ENCODE data around the gene LRRN4CL.
"Not testable (repeated sequence)": the region's sequence is repeated elsewhere in the genome, so short reads cannot be mapped to it uniquely, and the experiment has no call there.

Gene LRRN4CL

DNA sequence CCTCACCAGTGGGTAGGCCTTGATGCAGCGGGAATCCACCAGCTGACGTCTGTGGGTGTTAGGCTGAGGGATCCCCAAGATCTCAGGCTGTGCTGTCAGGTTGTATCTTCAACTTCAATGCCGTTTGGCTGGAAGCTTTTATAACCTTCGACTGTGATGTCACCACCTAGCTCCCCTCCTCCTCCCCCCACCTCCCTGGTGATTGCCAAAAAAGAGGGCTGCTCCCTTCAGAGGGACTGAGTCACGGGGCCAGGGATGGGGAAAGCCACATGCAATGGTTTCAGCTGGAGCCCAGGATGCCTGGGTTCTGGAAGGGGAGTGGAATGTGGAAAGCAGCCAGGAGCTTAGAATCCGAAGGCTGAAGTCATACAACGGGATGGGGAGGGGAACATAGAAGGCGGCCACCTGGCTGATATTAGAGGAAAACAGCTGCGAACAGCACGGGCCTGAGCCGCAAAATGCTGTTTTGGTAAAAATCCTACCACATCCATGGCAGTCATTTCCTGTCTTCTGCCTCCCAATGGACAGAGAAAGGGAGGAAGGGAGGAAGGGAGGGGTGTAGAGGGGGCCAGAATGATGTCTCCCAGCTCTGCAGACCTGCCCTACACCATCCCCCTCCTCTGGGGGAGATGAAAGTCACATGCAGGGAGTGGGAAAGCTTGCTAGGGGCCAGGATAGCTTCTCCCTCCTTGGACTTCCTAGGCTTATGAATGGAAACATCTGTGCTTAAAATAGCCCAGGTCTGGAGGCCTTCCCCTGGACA lies at the start of gene LRRN4CL:
TSS of gene LRRN4CL (minus strand) at position 110 of the 763 bp plus-strand sequence. CDS start 1,022 bp downstream, outside the sequence.
- DNase-seq = no peak

DNA sequence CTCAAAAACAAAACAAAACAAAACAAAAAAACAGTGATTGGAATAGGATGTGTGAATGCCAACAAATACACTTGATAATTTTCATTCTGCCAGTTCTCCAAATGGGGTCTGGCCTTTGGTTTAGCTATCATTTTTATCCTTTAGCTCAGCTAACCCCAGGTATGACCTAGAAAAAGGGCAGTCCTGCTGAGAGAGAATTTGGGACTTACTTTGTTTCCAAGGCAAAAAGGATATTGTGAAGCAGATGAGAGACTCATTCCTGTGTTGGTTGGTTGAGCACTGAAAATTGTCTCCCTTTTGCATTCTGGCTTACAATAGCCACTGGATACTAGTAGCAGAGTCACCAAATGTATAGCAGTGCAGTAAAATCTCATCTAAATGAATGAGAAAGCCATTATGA lies 47.9 kb upstream of the LRRN4CL start:
- DNase-seq = no peak

DNA sequence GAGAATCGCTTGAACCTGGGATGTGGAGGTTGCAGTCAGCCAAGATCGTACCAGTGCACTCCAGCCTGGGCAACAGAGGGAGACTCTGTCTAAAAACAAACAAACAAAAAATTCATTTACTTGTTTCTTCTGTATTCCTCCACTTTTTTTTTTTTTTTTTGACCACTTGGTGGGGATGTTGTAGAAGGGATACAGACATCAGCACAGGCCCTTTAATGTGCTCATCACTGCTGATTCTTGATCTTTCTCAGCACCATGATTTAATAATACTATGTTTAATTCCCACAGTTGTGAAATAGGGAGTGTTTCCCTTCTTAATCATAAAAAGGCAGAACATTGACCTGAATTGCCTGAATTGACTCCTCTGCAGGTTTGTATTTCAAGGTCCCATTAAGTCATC lies 43.5 kb upstream of the LRRN4CL start:
- peak; percentile 55 to 63 for DNase-seq

DNA sequence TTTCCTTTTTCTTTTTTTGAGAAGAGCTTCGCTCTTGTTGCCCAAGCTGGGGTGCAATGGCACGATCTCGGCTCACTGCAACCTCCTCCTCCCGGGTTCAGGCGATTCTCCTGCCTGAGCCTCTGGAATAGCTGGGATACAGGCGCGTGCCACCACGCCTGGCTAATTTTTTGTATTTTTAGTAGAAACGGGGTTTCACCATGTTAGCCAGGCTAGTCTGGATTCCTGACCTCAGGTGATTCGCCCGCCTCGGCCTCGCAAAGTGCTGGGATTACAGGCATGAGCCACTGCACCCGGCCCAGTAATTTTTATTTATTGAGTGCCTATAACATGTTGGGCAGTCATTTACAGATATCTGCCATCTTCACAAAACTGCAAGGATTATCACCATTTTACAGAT lies 40.7 kb upstream of the LRRN4CL start:
- not testable (repeated sequence) for DNase-seq

DNA sequence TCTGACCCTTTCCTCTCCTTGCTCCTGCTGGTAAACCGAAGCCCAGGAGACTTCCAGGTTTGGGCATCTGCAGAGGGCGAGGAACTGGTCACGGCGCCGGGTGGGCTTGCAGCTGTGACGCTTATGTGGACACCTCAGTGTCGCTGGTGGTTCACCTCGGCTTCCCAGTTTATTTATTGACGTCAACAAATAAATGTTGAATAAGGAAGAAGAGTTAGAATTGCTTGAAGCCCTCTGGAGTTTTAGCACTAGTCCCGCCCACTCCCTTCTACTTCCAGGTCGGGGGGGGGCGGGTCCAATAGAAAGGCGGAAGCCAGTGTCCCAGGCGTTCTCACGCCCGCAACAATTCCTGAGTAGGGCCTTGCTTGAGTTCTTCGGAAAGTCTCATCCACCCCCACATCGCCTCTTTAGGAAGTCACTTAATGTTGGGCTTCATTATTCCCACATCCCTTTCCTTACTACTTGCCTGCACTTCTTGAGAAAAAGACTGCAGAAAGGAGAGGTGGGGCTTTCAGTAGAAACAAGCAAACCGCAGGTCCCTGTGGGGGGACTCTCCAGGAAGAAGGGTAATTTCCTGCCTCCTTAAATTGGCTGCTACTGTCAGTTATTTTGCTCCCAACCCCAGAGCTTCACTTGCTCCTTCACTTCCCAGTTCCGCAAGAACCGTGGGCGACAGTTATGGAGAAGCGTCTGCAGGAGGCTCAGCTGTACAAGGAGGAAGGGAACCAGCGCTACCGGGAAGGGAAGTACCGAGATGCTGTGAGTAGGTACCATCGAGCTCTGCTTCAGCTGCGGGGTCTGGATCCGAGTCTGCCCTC lies 39.0 kb upstream of the LRRN4CL start, which contains the start of gene TTC9C:
TSS of gene TTC9C (plus strand) at position 316 of the 818 bp plus-strand sequence. CDS start at position 679, 363 bp downstream.
- DNase-seq = peak; percentile 92 to 93

DNA sequence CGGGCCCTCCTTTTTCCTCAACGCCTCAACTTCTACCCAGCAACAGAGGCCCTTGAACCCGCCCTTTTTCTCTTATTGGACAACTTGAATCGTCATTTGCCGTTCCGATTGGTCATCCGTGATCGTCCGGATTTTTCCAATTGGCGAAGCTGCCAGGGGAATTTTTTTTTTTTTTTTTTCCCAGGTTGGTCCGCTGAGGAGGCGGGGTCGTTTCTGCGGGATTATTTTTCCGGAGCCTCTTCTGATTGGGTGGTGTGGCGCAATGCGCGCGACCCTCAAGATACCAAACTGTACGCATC lies 38.5 kb upstream of the LRRN4CL start:
- DNase-seq = peak; percentile 96 to 98

DNA sequence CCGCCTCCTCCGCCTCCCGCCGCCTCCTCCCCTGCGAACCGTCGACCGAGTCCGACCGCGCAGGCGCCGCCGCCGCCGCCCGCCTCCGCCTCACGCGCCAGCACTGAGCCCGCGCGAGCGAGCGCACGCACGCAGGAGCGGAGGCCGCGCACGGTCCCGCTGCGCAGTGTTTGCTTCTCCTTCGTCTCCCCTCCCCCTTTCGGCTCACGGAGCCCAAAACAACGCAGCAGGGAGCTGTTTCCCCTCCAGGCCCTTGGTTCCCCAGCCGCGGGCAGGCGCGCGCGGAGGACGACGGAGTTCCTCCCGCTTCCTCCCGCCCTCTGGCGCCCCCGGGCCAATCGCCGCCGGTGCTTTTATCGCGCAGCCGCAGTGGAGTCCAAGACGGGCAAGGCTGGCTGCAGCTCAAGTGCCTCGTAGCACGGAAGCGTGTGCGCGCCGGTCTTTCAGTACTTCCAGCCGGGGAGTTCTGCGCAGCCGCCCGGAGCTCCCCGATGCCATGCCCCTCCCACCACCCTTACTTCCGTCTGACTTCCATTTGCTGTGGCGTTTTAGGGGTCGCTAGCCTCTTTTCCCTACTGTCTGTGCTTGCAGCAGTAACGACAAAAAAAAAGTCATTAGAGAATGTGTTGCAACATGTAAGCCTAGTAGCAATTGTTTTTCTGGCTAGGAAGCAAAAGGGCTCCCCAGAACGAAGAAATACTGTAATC lies 38.0 kb upstream of the LRRN4CL start, which contains the start of gene HNRNPUL2:
TSS of gene HNRNPUL2 (minus strand) at position 293 of the 707 bp plus-strand sequence. CDS start 301 bp downstream, outside the sequence.
- DNase-seq = peak; percentile 98 to 99

DNA sequence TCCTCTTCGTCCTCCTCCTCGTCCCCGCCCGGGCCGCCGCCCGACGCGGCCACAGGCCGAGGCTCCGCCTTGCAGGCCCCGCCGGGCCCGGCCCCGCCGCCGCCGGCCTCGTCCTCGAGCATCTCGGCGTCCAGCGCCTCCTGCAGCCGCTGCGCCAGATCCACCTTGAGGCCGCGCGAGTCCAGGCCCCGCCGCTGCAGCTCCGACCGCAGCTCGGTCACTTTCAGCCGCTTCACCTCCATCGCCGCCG lies 37.5 kb upstream of the LRRN4CL start:
- DNase-seq = no peak

DNA sequence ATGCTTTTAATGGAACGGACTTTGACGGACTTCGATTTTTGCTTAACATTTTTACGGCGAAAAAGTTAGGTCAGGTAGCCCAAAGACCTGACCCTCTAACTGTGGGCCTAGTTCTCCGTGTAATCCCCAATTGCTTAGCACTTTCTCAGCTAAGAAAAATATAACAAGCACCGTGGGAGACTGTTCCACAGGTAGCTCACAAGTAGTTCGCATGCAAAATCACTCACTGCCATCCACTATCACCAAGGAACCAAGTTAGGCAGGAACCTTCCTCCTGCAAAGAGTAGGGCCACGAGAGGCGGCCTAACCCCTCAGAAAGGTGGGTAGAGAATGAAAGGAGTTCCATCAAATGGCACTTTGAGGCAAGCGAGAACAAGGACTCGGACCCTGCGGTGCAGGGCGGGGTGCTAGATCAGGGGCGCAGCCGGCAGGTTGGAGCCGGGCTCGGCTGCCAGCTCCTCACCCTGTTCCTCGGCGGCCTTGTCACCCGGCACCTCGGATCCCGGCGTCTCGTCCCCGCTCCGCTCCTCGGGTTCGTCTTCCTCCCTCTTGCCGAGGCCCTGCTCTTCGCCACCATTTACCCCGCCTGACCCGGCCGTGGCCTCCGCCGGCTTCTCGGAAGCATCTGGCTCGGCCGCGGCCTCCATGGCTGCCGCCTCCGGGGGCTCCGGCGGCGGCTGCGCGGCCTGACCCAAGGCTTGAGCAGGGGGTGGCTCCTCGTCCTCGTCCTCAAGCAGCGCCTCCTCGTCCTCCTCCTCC lies 37.0 kb upstream of the LRRN4CL start:
- DNase-seq = no peak

DNA sequence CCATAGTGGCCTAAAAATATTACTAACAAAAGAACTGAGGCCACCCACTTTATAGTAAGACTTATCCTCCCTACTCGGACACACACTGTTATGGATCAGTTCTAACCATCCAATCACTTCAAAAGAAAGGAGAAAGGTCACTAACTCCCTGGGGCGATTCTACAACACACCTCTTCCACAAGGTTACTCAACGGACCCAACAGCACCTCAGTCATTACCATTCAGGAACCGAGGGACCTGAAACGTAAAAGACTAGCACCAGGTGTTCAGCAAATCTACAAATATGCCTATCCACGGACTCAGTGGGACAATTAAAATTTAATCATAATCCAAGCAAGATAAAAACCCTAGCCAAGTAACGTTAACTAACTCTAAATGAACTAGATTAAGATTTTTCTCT lies 36.3 kb upstream of the LRRN4CL start:
- no peak for DNase-seq

DNA sequence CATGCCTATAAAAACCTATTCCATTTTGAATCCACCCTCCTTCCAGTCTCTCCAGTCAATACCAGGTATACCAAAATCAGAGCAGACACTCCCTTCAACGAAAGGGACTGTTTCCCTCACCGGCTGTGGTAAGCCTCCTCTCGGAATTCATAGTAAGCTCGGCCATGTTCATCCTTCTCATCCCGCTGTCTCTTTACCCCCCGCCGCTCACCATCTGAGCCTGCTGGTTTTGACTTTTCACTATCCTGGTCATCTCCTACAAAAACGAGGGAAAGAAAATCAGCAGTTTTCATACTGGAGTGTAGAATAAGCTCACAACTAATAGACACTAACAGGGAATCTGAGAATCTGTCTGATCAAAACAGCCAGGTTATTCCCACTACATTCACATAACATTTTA lies 34.8 kb upstream of the LRRN4CL start:
- no peak for DNase-seq

DNA sequence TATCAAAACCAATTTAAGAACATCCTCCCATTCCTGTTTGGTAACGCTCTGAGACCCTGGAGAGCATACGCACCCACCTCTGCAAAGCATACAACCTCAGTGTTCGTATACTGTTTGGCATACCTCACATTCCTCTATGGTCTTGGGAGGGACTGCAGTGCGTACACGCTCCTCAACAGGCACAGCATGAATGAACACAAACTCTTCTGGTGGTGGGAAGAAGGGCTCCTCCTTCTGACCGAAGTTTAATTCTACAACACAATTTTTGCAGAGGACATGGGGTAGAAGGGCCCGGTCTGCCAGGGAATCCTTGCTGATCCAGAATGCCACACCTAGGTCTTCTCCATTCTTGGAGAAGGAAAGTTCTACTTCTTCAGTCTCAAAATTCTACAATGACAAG lies 32.7 kb upstream of the LRRN4CL start:
- DNase-seq = peak; percentile 56 to 77

DNA sequence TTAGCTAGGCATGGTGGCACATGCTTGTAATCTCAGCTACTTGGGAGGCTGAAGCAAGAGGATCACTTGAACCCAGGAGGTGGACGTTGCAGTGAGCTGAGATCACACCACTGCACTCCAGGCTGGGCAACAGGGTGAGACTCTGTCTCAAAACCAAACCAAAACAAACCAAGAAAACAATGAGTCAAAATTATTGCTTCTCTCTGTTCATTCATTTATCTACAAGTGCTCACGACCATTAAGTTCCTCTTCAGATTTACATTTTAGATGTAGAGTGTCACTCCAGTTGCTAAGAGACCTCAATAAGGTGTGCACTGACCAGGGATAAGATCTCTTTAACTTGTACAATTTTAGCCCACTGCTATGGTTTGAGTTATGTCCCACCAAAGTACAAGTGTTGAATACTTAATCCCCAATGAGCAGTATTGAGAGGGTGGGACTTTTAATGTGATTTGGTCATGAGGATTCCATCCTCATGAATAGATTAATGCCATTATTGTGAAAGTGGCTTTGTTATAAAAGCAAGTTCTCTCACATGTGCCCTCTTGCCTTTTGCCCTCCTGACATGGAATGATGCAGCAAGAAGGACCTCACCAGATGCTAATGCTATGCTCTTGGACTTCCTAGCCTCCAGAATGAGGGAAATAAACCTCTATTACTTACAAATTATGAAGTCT lies 30.1 kb upstream of the LRRN4CL start:
- no peak for DNase-seq

DNA sequence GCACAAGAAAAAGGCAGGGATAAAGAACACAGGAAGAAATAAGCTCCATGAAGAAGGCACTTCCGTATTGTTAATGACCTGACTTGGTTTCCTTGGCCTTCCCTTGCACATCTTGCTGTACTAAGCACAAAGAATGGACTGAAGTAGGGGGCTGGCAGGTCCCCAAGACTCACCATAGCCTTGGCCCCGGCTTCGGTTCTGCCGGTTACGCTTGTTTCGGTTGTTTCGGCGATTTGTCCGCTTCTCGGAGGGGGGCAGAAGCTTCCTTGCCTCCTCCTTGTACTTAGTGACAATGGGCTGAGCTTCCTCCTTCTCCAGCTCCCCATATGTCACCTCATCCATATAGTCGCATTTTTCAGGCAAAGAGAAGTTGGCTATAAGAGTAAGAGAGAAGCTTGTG lies 27.5 kb upstream of the LRRN4CL start:
- DNase-seq = no peak

DNA sequence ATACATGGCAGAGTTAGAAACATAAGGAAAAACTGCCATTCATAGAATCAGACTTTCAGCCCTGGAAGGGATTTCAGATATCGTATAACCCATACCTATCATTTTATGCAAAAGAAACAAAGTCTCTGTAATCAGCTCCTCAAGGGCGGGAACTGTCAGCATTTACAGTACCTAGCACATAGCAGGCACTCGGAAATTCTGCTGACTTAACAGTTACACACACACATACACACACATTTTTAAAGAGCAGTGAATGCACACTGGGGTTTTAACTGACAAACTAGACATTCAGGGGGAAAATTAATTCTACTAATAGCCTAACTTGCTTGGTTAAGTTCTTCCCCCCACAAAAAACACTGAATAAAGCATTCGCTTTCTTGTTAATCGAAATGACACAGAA lies 26.9 kb upstream of the LRRN4CL start:
- no peak for DNase-seq

DNA sequence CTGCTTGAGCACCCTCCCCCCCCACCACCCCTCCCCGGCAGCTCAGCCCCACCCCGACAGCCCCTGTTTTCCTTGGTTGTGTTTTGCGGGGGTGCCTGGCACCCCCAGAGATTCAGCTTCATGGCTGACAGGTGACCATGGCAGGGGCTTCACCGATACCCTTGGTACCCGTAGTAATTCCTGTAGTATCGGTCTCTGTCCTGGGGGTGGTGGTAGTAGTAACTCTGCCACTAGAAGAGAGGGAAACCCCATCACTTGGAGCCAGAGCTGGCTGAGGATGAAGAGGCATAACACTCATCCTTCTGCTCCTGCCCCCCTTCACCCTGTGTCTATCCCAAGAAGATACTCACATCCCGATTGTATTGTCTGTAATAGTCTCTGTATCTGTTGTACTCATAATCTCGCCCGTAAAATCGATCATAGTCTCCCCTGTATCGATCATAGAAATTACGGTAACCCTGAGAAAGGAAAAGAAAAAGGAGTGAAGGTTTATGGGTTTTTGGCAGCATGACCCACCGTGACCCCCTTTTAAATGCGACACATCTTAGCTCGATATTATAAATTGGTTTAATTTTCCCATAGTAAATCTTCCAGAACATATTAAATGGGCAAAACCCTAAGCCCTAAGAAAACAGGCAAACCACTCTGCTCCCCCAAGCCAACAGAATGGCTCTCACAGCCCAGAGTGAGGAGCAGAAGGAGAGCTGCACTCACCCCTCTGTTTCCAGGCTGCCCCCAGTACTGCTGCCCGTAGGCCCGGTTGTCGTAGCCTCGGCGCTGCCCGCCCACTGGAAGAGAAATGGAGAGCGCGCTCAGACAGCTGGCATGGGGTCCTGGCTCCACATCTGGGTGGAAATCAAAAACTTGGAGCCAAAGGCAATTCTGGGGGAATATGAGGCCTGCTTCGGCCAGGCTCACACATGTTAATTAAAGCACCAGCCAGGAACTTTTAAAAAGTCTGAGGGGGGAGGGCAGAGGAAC lies 26.1 kb upstream of the LRRN4CL start:
- no peak for DNase-seq

DNA sequence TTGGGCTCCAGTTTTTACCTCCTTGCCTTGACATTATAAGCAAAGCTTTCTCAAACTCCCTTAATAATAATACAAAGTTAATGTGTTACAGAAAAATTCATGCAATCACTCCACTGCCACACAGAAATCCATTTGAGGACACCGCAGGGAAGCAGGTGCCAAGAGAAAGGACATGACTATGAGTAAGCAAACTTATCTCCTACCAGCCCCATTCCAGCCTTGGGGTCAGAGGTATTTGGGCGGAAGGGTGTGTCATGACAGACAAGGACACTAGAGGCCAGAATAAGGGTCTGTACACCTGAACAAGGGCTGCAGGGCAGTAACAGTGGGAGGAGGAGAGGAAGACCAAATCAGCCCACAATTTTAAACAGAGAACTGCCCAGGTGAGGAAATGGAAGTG lies 24.0 kb upstream of the LRRN4CL start:
- DNase-seq = no peak

DNA sequence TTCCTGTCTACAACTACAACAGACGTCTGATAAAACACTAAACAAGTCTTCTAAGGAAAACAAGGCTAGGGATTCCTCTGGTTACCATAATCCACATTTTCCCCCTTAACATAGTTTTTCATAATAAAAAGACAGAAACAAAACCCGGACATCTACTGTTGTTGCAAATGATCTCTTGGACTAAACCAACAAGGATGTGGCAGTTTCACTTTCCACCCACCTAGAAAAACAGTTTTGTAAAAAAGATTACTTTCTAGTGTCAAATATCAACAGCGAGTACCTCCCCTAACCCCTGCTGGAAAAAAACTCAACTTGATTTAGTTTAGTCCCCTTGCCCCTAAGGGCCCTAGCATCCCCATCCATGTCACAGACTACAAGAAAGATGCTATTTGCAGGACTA lies 23.5 kb upstream of the LRRN4CL start:
- no peak for DNase-seq

DNA sequence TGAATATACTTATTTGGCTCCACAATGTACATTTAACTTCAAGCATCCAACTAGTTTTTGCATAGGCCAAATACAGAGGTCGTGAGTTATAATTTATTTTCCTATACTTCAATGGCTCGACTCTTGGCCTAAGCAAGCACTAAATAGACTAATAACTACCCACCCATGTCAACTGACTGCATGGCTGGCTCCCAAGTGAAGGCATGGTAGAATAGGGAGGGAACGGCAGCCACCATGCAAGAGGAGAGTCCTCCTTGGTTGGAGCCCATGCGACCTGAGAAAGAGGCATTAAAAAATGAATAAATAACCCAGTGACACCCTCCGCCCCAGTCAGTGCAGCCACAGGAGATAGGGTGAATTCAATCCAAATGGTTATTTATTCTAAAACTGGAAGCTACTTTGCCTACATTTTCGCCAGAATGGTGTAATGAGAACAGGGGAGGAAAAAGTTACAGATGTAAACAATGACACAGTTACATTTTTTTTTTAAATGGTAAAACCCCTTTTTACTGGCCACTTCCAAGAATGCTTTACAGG lies 23.0 kb upstream of the LRRN4CL start:
- DNase-seq = no peak

DNA sequence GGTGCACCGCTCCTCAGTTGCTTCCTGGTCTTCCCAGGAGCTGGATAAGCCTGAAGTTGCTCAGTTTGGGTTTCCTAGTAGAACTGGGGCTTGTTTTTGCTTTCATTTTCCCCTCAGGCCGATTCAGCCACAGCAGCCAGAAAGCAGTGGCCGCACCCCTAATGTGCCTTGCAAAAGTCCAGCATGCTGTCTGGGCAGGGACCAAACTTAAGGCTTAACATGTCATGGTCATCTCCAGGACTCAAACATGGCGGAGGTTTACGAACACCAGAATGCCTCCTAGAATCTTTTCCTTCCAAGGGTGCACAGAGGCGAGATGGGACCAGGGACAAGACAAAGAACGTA lies 20.6 kb upstream of the LRRN4CL start:
- DNase-seq = no peak

All from Kasumi-1 (cell line).